PC-9 (cell line): Measurements from ENCODE around the gene ERBB2. TPM values are rescaled to one million over a fixed set of nuclear protein-coding genes. Genes with fewer than 3 reads are reported as not detected.
"Not testable (repeated sequence)": the region's sequence is repeated elsewhere in the genome, so short reads cannot be mapped to it uniquely, and the experiment has no call there.

Experiments
- BruUV-seq: library from RNA; stranded (reverse); fragments of 400-500 nt; replicated peaks from 2 replicates; lab custom pipeline; 2021; lab: Mats Ljungman, UMichigan
- CTCF ChIA-PET: fragments of 300-600 bp; sonication (Branson Sonifier 250); formaldehyde crosslinking; loops from one replicate; lab custom pipeline; 2022; ENCODE audit warnings: antibody characterized with exemption; lab: Charles Lee
- POLR2A ChIA-PET: fragments of 300-600 bp; sonication (Branson Sonifier 250); formaldehyde crosslinking; loops from one replicate; lab custom pipeline; 2022; ENCODE audit warnings: antibody characterized with exemption; ENCODE audit not compliant: unreplicated experiment; lab: Charles Lee
- DNase-seq, 2 experiments: peaks; one replicate each; pipeline versions ENCODE4 v3.0.0 to v3.0.0-alpha.2; 2015 to 2022; ENCODE audit warnings: mixed read lengths in 1 of 2
- H2AFZ ChIP-seq: fragments of 200-600 bp; sonication (generic); 2 replicates; pipeline ENCODE4 v1.8.1; 2017; ENCODE audit warnings: antibody characterized with exemption
- H3F3A ChIP-seq: fragments of 200-600 bp; sonication (generic); 2 replicates; pipeline ENCODE4 v1.8.1; 2017; ENCODE audit warnings: antibody characterized with exemption, mild to moderate bottlenecking, low read depth; ENCODE audit not compliant: insufficient read depth
- H3K27ac ChIP-seq: fragments of 200-600 bp; sonication (generic); 2 replicates; pipeline ENCODE4 v1.6.1; 2016; ENCODE audit warnings: mixed run types
- H3K27me3 ChIP-seq: fragments of 200-600 bp; sonication (generic); 2 replicates; pipeline ENCODE4 v1.6.1; 2016; ENCODE audit warnings: low read depth, mixed run types; ENCODE audit not compliant: insufficient read depth
- H3K36me3 ChIP-seq: fragments of 200-600 bp; sonication (generic); 2 replicates; pipeline ENCODE4 v1.6.1; 2016; ENCODE audit warnings: low read depth, mixed run types
- H3K4me1 ChIP-seq: fragments of 200-600 bp; sonication (generic); replicated peaks from 2 replicates; pipeline ENCODE4 v1.6.1; 2016; ENCODE audit warnings: mixed run types; ENCODE audit not compliant: insufficient read depth
- H3K4me2 ChIP-seq: fragments of 200-600 bp; sonication (generic); 2 replicates; pipeline ENCODE4 v1.6.1; 2017; ENCODE audit warnings: mixed run types
- H3K4me3 ChIP-seq: fragments of 200-600 bp; sonication (generic); 2 replicates; pipeline ENCODE4 v1.6.1; 2016; ENCODE audit warnings: mixed run types
- H3K79me2 ChIP-seq: fragments of 200-600 bp; sonication (generic); 2 replicates; pipeline ENCODE4 v1.6.1; 2017; ENCODE audit warnings: low read depth, mixed run types
- H3K9me2 ChIP-seq: fragments of 200-600 bp; sonication (generic); 2 replicates; pipeline ENCODE4 v1.8.1; 2017; ENCODE audit warnings: mild to moderate bottlenecking; ENCODE audit not compliant: insufficient read depth
- H3K9me3 ChIP-seq: fragments of 200-600 bp; sonication (generic); 2 replicates; pipeline ENCODE4 v1.8.1; 2016; ENCODE audit warnings: low read depth; ENCODE audit not compliant: insufficient read depth
- H4K20me1 ChIP-seq: fragments of 200-600 bp; sonication (generic); 2 replicates; pipeline ENCODE4 v1.8.1; 2017; ENCODE audit not compliant: insufficient read depth
- CTCF ChIP-seq: fragments of 200-600 bp; sonication (generic); conservative IDR thresholded peaks from 2 replicates; pipeline ENCODE4 v1.6.1; 2017; ENCODE audit warnings: mixed run types, antibody characterized with exemption, mild to moderate bottlenecking, moderate library complexity
- EZH2 ChIP-seq: fragments of 200-600 bp; sonication (generic); IDR thresholded peaks from 2 replicates; pipeline ENCODE4 v1.8.0; 2017; ENCODE audit warnings: antibody characterized with exemption, low read depth
- intact Hi-C: fragments of 100-400 bp; cut with micrococcal nuclease; formaldehyde crosslinking; loops from one replicate; pipeline ENCODE4 v1.10.0; 2022; ENCODE audit not compliant: unreplicated experiment
- total RNA-seq: library from RNA; stranded (reverse); gene quantifications from 2 replicates; pipeline ENCODE4 v1.2.3, GENCODE V29; 2021

ERBB2 gene
- total RNA-seq, 1 experiment from 2014 or later: 90.6 TPM

- Histone ChIP-seq H2AFZ (no peak overlapping the region), H3K79me2 (no peaks in the 10 kb centered on the region), H3K4me3 (no peak overlapping the region), H3K9me3 (no peaks in the 10 kb centered on the region; the same call in 1 of the 2 replicates), H4K20me1 (no peaks in the 10 kb centered on the region), H3F3A (peaks cover 2% of the 10 kb centered on the region; the same call in 1 of the 2 replicates), H3K36me3 (no peaks in the 10 kb centered on the region), H3K4me2 (no peak overlapping the region), H3K27me3 (no peaks in the 10 kb centered on the region), H3K27ac (no peak overlapping the region), H3K4me1 (no peaks in the 10 kb centered on the region), H3K9me2 (no peaks in the 10 kb centered on the region)
- TF ChIP-seq CTCF: no peak
- no peak for TF ChIP-seq EZH2
- no peak for DNase-seq
- BruUV-seq: no TSS peak
- ChIA-PET CTCF (interaction anchor here (0.6 kb wide), 1 partner anchor 31 kb away, joined by 4 read pairs; no protein-coding TSS in a partner anchor), POLR2A (no interaction called here)
- intact Hi-C loops: no loop called here
These were observed 63.4 kb downstream of the ERBB2 start for GRCh38 chr17:39763051-39763820.

- POLR2A ChIA-PET, H3K4me2 ChIP-seq, H3K27me3 ChIP-seq, BruUV-seq, H3K4me3 ChIP-seq, H4K20me1 ChIP-seq, H2AFZ ChIP-seq, H3K27ac ChIP-seq, H3K4me1 ChIP-seq, H3K9me3 ChIP-seq, DNase-seq, H3K36me3 ChIP-seq, intact Hi-C loops, H3K79me2 ChIP-seq, H3K9me2 ChIP-seq, CTCF ChIA-PET: not testable (repeated sequence)
- H3F3A ChIP-seq: peaks cover 12% of the 10 kb centered on the region; the same call in 1 of the 2 replicates
These were observed 64.3 kb downstream of the ERBB2 start for GRCh38 chr17:39764171-39764570.

- Histone ChIP-seq H3K9me2 (no peaks in the 10 kb centered on the region), H4K20me1 (no peaks in the 10 kb centered on the region), H3K4me1 (peaks cover 11% of the 10 kb centered on the region), H3K79me2 (no peaks in the 10 kb centered on the region), H3K9me3 (no peaks in the 10 kb centered on the region; the same call in 1 of the 2 replicates), H3K36me3 (no peaks in the 10 kb centered on the region), H2AFZ (no peak overlapping the region), H3K27me3 (no peaks in the 10 kb centered on the region), H3K27ac (no peak overlapping the region), H3K4me2 (no peak overlapping the region), H3F3A (peaks cover 19% of the 10 kb centered on the region), H3K4me3 (no peak overlapping the region)
- intact Hi-C loops: no loop called here
- ChIA-PET CTCF (no interaction called here), POLR2A (no interaction called here)
- TF ChIP-seq CTCF: no peak
- no peak for TF ChIP-seq EZH2
- no peak for DNase-seq
- no TSS peak for BruUV-seq
These were observed 65.3 kb downstream of the ERBB2 start for GRCh38 chr17:39765175-39765574.
